Activated CD4-positive, alpha-beta T cell treated with anti-CD3 and anti-CD28 coated beads, Interleukin-2, Interleukin-6, amounts not matched to agents 100 ng/mL and 50 ng/mL, durations not matched to agents 16 hours and 8 hours (primary cell): Measurements from ENCODE around the gene EHD1.
"Not testable (repeated sequence)": the region's sequence is repeated elsewhere in the genome, so short reads cannot be mapped to it uniquely, and the experiment has no call there.

Source experiments
- DNase-seq: peaks from one replicate; pipeline ENCODE4 v3.0.0-alpha.2; 2020

Gene EHD1

DNA sequence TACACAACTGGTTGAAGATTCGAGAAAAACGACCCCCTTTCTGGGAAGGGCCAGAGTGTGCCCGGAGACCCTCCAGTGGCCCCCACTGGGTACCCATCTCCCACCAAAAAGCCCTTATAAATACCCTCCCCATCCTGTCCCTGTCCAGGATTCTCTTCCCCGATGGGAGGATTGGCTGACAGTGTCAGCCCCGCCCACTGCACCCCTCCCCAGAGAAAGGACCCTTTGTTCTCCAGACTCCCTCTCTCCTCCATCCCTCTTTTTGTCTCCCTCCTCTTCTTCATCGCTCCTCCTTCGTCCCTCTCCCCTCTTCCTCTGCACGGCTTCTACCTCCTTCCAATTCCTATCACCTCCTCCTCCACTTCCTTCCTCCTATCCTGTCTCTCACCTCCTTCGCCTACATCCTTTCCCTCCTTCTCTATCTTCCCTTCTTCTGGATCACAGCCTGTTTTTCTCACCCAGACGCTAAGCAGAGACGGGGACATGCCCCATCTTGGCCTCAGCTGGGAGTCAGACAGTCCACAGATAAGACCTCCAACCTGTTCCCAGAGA is 54.8 kb downstream of the EHD1 start:
- no peak for DNase-seq

GRCh38 chr11:64817476-64817875 is 60.9 kb downstream of the EHD1 start:
- DNase-seq: no peak

GRCh38 chr11:64815433-64815832 is 63.0 kb downstream of the EHD1 start:
- not testable (repeated sequence) for DNase-seq

DNA sequence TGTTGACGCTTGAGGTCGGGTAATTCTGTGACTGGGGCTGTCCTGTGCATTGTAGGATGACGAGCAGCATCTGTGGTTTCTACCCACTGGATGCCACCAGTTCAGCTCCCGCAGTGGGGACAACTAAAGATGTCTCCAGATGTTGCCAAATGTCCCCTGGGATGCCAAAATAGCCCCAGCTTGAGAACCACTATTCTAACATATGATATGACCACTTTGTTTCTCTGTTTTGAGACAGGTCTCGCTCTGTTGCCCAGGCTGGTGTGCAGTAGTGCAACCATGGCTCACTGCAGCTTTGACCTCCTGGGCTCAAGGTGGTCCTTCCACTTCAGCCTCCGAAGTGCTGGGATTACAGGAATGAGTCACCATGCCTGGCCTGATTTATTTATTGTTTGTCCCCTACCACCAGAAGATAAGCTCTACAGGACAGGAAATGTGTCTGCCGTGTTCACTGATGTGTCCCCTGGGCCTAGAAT is 63.7 kb downstream of the EHD1 start:
- DNase-seq: no peak

- no peak for DNase-seq
Measured at GRCh38 chr11:64813826-64814225, 64.6 kb downstream of the EHD1 start.

DNA sequence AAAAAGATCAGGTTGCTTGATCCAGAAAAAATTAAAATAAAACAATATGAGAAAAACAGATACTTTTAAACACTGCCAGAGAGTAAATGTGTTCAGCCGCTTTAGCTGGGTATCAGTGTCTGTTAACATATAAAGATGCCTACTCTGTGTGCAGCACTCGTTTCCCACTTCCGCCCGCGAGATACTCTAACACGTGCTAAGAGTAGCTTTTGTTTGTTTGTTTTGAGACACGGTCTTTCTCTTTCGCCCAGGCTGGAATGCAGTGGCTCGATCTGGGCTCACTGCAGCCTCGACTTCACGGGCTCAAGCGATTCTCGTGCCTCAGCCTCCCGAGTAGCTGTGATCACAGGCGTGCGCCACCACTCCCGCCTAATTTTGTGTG is 67.5 kb downstream of the EHD1 start:
- DNase-seq: no peak

DNA sequence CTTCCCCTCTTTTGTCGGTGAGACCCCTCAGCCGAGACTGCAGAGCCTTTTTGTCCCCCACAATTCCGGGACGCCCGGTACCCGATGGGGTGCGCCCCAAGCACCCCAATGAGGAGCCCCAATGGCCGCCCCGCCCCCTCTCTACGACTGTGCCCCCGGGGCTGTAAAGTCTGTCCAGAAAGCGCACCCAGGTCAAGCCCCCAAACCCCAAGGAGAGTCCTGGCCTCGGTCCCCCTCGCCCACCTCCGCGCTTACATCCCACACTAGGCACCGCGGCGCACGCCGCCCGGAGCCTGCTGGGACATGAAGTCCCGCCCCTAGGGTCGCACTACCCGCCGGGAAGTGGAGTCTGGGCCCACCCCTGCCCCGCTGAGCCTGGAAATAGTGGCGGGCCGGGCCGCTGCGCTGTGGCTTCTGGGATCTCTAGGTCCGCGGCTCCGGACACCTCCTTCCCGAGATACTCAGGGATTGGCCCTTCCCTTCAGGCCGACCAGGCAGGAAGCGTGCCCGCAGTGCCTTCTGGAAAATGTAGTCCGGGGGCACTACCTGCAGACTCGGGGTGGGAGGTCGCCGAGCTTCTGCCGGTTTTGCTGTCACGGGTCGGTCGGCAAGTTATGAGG is 68.0 kb downstream of the EHD1 start, which contains the start of gene MEN1:
TSS of gene MEN1 (minus strand) at position 281 of the 620 bp plus-strand sequence. CDS start 442 bp downstream, outside the sequence.
- DNase-seq: peak; percentile 92

DNA sequence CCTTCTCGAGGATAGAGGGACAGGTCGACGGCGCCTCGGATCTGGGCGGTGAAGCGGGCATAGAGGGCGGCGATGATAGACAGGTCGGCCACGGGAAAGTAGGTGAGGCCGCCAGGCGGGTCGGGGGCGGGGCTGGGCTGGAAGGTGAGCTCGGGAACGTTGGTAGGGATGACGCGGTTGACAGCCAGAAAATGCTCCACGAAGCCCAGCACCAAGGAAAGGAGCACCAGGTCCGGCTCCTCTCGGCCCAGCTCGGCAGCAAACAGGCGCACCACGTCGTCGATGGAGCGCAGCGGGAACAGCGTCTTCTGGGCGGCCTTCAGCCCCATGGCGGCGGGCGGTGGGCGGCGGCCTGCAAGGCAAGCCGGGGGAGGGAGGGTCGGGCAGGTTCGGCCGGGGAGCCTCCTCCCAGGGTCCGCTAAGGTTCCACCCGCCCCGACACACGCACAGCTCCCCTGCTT is 68.6 kb downstream of the EHD1 start:
- no peak for DNase-seq

DNA sequence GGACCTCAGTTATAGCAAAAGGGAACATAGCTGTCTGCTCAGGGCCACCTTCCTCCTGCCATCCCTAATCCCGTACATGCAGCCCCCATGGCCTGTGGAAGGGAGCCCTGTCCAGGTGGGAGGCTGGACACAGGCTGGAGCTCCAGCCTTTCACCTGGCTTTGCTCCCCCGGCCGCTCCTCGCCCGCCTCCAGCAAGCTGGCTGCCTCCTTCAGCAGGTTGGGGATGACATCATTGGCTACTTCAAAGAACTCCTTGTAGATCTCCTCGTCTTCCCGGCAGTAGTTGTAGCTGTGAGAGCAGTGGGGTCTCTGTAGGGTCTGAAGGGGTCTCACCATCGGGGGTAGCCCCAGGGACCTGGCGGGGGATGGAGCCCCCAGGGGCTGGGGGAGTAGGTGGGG is 72.9 kb downstream of the EHD1 start:
- no peak for DNase-seq

DNA sequence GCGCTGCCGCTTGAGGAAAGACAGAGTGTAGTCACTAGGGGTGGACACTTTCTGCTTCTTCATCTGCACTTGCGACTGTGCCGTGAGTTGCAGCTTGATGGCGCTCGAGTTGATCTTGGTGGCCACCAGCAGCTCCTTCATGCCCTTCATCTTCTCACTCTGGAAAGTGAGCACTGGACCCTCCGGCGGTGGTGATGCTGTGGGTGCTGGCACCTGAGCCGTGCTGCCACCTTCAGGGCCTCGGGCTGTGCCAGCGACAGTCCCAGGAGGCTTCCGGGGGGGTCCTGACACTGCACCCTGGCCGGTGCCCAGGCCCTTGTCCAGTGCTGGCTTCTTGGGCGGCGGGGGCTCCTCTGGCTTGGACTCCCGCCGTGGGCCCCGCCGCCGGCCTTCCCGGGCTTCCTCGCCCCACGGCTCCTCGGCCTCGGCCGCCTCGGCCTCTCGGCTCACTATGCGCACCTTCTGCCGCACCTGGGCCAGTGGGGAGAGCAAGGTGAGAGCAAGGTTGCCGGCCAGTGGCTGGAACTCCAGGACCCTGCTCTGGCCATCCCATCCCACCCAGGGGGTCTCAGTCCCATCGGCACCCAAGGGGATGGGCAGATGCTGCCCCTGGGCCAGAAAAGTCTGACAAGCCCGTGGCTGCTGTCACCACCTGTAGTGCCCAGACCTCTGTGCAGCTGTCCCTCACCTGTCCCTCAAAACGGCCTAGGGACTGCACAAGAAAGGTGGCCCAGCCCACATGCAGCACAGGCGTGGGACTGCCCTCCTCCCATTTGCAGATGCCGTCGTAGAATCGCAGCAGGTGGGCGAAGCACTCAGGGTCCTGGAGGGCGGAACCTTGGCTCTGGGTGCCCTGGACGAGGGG is 73.8 kb downstream of the EHD1 start:
- no peak for DNase-seq

DNA sequence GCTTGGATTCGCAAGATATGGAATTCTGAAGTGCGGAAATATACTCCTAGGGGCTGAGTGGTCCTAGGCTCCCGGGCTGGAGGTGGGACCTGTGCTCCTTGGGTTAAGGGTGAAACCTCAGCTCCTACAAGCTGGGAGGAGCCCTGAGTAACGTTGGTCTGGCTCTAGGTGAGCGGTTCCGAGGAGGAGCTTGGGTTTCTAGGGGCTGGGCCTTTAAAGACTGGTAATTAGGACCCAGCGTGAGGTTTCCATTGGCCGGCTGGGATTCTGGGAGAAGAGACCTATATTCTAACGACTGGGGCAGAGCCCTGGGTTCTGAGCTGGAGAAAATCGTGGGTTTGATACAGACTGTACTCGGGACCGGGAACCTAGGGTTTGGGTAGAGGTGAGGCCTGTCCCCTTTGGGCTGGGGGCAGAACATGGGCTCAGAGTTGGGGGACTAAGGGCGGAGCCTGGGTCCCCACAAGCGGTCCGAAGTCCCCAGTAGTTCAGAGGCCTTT is 74.5 kb downstream of the EHD1 start:
- no peak for DNase-seq

DNA sequence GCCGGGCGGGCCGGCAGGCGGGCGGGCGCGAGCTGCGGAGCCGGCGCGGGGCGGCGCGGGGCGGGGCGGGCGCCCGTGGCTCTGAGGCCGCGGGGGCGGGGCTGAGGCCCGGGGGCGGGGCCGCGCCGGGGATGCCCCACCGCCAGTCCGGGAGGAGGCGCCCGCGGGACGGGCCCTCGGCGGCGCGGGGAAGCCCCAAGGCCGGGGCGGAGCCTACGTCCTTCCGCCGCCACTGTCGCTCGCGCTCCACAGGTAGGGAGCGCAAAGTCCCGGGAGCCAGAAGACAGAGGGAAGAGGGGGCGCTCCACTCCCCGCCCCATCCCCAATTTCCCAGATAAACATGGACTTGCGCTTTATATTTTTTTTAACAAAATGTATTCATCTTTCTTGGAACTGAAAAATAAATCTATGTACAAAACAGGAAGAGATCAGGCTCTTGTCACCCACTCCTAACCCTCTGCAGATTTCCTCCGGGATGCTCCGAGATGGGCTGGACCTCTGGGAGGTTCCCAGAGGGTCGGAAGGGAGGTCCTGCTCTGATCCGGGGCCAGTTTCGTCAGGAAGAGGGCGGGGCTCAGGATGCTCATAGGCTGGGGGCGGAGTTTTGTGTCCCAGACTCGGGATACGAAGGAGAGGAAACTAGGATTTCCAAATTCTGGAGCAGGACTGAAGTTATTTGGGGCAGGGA is 75.1 kb downstream of the EHD1 start, which contains the start of gene MAP4K2:
TSS of gene MAP4K2 (minus strand) at position 57 of the 688 bp plus-strand sequence. CDS start 65 bp downstream, outside the sequence.
- peak; percentile 90 for DNase-seq

DNA sequence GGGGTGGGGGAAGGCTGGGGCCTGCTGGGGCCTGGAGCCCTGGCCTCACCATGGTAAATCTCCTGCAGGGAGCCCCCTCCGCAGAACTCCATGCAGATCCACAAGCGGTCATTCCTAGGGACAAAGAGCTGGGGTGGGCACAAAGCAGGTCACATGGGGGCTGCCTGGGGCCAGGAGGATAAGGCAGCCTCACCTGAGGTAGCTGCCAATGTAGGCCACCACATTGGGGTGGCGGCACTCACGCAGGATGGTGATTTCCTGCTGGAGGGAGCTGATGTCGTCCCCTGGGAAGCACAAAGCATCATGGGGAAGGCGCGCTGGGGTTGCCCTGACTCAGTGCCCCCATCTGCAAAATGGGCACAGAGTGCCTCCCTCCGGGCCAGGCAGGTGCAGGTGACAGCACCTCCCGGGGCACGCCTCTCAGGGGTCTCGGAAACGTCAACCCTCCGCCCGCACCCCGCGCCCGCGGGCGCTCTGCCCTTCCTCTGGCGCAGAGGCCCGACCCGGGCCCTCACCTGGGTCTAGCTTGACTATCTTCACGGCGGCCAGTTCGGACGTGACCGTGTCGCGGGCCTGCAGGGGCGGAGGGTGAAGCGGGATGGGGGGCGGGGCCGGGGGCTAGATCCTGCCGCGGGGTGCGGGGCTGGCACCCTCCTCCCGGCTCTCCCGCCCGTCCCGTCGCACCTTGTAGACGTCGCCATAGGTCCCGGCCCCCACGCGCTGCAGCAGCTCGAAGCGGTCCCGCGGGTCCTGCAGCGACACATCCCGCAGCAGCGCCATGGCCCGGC is 75.9 kb downstream of the EHD1 start:
- peak; percentile 53 for DNase-seq
